ENCODE data around the gene RAB6B.
A peak's percentile ranks its signal among the peaks of the same experiment; 100 is the strongest.

Gene RAB6B

DNA sequence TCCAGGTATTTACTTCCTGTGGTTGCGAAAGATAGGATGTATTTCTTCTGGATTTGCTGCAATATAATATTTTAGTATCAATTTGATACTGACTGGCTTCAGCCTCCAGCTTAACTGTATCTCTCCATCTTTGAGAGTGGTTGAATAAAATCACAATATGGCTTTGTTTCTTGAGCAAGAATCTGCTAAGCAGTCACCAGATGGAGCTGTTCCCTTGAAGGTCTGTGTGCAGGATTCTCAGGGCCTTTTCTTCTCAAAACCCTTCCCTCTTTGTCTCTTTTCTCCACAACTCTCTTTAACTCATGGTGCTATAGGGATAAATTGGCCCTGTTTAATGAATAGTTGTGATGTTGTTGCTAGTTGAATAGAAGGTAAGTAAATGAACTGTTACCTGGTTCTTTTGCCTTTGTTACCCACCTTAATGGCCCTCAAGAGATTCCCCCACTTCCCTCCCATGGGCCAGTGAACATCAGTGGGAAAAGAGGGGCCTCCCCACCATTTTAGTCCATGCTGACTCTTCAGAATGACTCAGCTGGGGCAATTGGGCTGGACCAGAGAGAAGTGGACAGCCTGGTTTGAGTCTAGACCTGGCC lies 34.8 kb upstream of the RAB6B start:
- no peak for DNase-seq (ENCODE audit: low read depth in 3 of 3)

DNA sequence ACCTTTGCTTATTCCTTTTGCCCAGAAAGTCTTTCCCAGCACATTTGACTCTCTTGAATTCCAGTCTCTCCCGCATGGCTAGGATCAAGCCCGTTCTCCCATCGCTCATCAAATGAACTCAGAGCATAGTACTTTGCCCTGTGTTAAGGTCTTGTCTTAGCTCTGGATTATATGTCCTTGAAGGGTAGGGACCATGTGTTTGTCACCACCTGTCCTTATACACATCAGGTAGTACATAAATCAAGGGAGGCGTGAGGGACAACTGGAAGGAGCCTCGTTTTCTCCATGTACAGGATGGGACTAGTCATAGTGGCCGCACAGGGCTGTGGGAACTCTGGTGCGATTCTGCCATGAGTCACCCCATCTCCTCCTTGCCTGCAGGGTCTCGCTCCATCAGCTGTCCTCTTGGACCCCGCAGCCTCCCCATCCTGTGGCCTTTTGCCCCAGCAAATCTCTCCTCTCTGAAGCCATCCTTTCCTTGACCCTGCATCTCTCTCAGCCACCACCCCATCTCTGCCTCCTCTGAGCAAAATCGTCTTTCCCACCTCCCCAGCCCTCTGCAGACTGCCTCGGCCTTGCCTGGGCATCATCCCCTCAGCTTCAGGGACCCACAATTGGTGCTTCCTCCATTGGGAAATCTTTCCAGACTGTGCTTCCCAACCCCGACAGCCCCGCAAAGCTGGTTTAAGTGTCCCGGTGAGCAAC lies 33.4 kb upstream of the RAB6B start:
- no peak for DNase-seq (ENCODE audit: low read depth in 3 of 3)

DNA sequence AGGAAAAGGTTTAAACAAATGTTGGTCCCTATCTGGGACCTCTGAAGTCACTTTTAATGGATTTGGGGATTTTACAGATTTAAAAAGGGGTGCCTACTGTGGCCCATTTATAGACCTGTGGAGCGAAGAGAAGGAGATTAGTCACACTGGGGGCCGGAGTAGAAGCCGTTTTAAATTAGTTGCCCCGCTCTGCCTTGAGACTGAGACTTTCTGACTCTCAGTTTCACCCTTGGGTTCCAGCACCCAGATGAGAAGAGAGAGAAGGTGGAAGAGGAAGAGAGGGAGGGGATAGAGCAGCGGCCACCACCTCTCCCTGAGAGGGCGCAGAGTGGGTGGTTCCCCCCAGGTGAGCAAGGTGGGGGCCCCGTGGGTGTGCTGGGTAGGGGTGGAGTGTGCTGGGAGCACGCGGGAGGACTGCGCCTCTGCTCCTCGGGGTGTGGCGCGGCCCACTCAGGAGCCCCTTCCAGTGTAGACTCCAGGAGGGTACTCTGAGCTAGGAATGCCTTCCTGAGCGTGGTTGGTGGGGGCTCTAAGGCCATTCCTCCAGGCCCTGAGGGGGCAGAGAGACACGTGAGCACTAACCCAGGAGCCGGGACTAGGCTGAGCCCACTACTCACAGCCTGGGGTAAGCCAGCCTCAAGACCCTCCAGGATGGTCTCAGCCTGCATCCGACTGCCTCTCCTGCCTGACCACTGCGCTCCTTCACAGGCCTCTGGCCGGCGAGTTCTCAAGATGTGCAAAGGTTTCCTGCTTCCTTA lies 32.6 kb upstream of the RAB6B start:
- no peak for DNase-seq (ENCODE audit: low read depth in 3 of 3)

DNA sequence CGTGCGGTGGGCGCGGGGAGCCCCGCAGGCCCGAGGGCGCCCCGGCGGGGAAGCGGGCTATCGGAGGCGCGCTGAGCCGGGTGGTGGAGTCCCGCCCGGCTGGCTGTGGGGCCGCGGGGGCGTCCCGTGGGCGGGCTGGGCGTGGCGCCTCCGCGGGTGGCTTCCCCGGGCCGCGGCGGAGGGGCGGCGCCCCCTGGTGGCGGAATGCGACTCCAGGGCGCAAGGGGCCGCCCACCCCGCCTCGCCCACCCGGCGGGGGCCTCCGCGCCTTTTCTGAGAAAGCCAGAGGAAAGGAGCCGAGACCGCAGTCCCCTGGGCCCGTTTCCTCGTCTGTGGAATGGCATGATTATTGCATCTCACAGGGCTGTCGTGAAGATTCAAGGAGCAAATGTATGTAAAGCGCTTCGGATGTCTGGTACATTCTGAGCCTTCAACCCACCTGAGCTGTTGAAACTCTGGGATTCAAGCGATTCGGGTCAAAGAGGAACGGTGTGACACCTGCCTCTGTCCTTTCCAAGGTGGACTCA lies 31.9 kb upstream of the RAB6B start:
- DNase-seq (ENCODE audit: low read depth in 3 of 3) = peak; percentile 16 to 65 (median 48)

DNA sequence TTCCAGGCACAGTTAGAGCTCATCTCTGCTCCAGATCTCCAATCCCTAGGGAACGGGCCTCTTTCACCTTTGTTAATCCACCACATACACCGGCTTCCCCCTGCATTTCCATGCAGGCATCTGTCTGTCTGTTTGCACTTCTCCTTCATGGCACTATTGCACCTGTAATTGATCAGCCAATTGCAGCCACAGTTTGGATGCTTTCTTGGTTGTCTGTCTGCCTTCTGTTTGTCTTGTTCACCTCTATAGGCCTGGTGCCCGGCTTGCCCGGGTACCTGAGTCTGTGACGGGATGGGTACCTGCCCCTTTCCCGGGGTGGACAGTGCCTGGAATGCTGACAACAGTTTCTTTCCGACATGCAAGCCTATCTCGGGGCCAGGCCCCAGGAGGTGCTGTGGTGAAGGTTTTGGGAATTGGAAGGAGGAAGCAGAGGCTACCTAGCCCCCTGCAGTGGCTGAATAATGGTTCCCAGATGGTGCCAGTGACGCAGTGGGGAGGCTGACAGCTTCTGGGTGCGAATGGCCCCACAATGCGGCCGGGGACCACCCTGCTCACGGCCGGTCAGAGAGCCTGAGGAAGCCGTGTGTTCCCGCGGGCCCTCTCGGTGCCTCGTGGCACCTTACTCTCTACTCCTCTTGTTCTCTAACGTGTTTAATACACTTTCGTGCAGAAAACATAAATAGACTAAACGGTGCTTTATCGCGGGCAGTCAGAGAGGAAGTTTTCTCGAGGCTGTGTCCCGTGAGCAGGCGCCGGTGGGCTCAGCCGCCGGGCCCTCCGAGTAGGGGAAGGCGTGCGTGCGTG lies 31.3 kb upstream of the RAB6B start:
- no peak for DNase-seq (ENCODE audit: low read depth in 3 of 3)

DNA sequence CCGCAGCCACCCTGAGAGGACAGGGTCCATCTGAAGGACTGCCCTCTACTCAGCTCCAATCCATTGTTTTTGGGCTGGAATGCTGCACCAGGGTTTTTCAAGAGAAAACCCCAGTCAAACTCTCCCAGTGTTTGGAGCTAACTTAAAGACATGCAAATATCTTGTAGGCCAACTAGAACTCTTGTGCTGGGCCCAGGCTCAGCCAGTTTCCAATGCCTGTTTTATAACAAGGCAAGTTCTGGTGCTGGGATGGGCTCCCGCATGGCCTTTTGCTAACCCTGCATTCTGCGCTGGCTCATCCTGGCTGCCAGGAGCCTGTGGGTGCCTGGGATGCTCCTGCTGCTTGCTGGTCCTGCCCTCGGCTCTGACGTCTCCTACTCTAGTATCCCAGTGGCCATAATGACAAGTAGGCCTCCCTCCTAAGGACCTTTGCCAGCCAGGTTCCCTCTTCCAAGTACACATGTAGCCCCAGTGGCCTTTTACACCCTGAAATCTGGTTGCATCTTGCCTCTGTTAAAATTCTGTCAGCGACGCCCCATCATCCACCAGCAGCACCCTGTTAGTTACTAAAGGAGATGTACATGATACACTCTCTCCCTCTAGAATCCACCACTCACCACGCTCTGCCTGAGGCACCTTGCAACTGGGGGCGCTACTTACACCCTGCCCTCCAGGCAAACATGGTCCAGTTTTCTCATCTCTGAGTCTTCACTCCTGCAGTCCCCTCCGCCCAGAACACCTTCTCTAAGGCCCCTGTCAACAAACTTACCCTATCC lies 30.5 kb upstream of the RAB6B start:
- no peak for DNase-seq (ENCODE audit: low read depth in 3 of 3)

DNA sequence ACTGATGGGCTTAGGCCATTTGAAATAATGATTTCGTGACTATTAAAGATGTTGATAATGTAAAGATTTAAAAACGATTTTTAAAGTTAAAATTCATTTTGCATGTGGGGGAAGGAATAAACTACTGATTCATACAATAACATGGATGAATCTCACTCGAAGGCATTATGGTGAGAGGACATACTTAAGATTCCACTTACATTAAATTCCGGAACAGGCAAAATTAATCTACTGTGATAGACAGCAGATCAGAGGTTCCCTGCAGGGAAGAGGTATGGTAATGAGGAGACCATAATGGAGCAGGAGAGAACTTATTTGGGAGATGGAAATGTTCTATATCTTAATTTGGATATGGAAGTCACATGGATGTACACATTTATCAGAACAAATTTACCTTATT lies 28.4 kb upstream of the RAB6B start:
- no peak for DNase-seq (ENCODE audit: low read depth in 3 of 3)

DNA sequence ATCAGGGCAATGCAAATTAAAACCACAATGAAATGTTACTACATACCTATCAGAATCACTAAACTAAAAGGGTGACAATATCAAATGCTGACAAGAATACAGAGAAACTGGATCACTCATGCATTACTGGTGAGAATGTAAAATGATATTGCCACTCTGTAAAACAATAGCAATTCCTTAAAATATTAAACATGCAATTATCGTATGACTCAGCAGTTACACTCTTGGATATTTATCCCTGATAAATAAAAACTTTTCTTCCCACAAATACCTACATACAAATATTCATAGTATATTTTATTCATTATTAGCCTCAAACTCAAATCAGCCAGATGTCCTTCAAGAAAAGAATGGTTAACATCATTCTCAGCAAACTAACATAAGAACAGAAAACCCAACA lies 25.9 kb upstream of the RAB6B start:
- DNase-seq (ENCODE audit: low read depth in 3 of 3) = no peak

DNA sequence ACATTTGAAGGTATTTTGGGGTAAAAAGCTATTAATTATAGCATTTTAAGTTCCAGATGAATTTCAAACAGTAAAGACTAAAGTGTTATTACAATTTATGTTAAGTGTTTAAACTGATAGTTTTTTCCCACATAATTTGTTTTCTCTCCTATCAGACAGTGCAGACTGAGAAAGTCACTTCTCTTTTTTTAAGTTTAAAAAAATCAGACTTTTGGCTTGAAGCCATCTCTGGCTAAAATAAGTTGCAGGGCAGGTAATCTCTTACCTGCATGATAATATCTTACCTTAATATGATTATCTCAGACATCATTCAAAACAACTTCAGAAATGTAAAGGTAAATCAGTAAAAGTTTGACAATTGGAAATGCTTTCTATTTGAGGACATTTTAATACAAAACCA lies 21.5 kb upstream of the RAB6B start:
- DNase-seq (ENCODE audit: low read depth in 3 of 3) = no peak

DNA sequence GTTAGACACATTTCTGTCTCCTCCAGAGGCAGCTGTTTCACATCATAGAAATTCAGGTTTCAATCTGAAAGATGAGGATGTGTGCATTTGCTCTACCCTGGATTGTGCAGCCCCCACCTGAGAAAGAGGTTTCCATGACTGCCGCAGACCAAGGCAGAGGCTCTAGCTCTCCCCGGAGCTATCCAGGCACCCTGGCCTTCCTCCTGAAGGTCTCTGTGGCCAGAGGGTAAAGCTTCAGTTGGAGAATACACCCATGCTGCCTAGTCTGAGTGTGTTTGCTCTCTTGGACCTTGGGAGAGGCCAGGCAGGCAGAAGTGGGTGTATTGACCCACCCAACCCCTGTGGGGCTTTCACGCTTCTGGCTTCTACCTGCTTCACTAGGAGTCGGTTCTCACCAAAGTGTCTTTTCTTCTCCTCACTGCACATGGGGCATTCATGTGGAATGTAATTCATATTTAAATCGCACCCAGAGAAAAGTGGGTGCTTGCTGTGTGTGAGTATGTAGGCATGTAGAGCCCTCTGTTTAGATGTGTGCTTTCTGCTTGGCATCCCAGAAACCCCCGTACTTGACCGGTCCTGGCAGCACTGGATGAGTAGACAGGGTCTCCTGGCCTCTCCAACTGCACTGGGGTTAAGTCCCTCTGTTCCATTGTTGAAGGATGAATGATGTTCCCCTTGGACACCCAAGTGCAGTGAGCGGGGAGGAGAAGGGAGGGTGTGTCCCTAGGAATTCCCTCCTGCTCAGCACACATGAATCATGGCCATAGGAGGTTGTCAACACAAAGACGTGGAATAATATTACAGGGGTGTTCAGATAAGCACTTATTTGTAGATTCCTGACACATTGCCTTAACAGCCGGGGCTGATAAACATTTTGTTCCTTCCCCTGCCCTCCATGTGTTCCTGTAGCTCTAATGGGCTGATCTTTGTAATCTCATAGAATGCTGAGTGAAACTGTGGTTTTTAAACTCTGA lies 20.3 kb upstream of the RAB6B start:
- no peak for DNase-seq (ENCODE audit: low read depth in 3 of 3)

DNA sequence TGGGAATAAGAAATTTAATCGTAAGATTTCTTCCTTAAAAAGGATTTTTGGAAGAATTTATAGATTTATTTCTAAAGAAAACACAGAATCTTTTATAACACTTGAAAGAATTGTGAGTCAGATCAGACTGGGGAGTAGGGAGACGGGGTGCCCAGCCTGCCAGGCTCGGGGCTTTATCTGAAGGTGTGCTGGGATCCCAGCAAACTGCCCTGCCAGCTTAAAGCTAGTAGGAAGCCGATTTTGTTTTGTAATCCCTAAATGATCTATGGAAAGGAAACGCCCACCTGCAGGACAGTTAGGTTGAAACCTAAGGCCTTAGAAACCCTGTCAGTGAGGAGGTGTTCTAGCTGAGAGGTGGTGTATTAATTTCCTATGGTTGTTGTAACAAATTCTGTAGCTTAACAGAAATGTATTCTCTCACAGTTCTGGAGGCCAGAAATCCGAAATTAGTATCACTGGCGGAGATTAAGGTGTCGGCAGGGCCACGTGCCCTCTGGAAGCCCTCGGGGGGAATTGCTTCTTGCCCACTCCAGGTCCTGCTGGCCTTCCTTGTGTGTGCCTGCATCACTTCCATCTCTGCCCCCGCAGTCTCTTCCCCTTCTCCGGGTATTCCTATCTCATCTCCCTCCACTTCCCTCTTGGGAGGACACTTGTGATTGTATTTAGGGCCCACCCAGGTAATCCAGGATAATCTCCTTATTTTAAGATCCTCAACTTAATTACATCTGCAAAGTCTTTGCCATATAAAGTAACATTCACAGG lies 19.3 kb upstream of the RAB6B start:
- DNase-seq (ENCODE audit: low read depth in 3 of 3) = no peak

DNA sequence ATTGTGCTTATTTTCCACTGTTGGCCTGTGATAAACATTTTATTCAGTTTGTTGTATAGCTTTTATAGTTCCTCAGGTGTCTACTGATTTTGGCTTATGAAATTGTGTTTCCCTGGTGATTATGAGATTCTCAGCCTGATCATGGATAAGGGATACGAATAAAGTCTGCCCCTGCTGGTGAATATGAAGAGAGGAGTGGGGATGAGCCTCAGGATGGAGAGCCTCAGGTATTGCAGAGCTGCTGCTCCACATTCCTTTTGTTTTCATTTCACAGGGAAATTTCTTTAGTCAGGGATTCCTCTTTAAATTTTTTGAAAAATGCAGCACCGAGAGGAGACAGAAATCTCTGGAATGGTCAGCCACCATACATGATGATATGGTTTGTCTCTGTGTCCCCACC lies 14.7 kb upstream of the RAB6B start:
- no peak for DNase-seq (ENCODE audit: low read depth in 3 of 3)

DNA sequence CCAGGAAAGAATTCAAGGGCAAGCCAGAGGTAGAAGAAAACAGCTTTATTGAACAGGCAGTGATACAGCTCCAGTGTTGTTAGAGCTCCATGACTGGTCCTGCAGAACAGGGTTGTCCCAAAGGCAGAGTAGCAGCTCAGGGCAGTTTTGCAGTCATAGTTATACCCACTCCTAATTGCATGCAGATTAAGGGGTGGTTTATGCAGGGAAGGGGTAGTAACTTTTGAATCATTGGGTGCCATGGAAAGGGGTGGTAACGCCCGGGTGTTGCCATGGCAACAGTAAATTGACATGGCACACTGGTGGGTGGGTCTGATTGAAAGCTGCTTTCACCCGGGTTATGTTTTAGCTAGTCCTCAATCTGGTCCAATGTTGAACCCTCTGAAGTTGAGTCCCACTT lies 9.7 kb upstream of the RAB6B start:
- no peak for DNase-seq (ENCODE audit: low read depth in 3 of 3)

DNA sequence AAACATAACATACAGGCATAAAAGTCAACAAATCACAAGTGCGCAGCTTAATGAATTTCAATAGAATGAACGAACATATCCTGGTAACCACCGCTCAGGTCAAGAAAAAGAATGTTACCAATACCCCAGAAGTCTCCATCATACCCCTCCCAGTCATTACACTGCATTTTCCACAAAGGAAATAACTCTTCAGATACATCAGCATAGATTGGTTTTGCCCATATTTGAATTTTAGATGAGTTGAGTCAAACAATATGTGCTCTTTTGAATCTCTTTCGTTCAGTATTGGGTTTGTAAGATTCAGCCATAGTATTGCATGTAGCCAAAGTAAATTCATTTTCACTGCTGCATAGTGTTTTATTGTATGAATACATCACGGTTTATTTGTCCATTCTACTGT lies 6.2 kb upstream of the RAB6B start:
- no peak for DNase-seq (ENCODE audit: low read depth in 3 of 3)

DNA sequence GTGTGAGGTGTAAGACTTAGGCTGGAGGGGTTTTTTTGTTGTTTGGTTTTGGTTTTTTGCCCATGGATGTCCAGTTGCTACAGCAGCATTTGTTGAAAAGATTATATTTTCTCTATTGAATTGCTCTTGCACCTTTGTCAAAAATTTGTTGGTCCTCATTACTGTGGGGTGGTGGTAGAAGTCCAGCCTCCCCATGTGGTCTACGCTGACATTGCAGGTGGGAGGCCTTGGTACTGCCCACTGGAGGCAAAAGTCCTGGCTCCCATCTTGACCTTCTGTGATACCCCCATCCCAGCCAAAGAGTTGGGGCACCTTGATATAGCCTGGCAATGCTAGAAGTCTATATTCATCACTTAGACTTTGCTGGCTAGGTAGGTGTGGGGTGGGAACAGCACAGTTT lies 5.4 kb upstream of the RAB6B start:
- no peak for DNase-seq (ENCODE audit: low read depth in 3 of 3)

DNA sequence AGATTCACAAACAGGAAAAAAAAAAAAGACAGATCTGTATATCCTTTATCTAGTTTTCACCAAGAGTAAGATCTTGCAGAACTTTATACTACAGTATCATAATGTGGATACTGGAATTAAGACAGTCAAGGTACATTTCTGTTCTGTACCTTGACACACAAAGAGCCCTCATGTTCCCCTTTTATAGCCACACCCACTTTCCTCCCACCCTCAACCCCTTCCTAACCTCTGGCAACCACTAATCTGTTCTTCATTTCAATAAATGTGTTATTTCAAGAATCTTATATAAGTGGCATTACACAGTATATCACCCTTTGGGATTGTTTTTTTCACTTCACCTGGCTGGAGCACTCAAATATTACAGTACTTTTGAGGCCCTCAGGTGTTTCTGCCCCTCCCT lies 3.6 kb upstream of the RAB6B start:
- no peak for DNase-seq (ENCODE audit: low read depth in 3 of 3)

DNA sequence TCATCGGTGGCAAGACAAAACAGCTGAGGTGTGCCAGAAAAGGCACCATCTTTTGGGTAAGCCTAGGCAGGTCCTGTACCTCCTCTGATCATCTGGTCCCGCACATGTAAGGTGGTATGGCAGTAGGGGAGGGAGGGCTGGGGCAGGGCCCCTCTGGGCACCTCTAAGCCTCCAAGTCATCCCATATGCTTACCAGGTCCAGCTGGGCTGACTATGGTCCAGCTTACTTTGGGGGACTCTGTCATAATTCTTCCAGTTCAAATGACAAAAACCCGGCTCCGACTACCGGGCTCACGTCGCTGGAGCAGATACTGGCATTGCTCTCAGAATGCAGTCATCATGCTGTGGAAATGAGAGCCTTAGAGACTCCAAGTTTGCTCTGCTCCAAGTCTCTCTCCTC lies 1.9 kb upstream of the RAB6B start:
- no peak for DNase-seq (ENCODE audit: low read depth in 3 of 3)

DNA sequence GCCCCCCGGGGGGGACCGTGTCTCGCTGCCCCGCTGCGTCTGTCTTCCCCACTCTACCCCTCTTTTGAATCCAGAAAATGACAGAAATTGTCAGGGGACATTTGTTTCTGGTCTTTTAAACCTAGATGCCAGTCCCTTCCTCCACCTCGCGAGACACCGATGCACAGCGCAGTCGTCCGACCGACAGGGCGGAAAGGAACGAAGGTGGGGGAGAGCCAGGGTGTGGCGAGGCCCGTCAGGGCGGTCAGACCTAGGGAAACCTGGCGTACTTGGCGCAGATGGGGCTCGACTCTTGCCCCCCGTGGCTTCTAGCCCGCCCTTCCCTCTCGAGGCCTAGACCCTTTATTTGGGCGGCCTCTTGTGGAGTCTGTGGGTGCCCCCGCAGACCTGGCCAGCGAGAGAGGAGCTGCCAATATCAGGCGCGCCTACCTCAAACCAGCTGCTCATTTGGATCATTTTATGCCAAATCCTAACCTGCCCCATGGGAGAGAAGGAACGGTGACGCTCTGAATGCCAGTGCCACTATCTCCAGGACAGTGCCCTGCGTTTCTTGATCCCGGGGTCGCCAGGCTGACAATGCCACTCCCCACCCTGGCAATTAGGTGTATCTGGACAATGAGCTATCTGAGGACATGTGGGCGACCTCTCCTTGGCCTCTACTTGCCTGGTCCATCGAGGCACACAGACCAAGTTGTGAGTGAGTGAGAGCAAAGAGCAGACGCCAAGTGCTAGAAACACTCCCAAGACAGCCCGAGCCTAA lies 500 bp upstream of the RAB6B start:
- no peak for DNase-seq (ENCODE audit: low read depth in 3 of 3)
